ENCODE data around the gene FEN1. TPM values are rescaled to one million over a fixed set of nuclear protein-coding genes. Genes with fewer than 3 reads are reported as not detected.

FEN1 gene
- total RNA-seq, 6 donors from 2014 or later: 6.0 to 9.1 (median 7.0) TPM

DNA sequence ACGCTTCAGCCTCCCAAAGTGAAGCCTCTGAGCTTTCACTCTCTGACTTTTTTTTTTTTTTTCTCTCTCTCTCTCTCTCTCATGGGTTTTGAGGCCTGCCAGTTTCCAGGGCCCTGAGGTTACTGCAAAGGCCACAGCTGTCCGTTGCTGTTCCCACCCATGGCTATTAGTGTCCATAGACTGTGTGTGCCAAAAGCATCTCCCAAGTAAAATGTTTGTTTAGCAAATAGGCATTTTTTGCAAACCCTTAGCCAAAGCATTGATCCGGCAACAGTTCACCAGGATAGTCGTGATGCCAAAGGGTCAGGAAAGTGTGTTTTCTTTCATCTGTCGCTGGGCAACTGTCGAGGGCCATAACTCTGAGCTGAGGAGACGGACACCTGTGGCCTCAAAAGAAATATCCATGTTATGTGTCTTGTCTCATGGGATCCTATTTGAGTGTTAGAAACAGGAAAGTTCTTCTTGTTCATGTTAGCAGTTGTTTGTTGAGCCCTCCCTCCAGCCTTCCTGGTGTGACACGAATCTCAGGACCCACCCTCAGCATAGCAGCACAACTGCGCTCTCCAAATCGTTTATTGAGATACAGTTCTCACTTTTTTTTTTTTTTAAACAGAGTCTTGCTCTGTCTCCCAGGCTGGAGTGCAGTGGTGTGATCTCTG lies 53.8 kb downstream of the FEN1 start:
- H3K27ac ChIP-seq: no peak overlapping the region
- no peaks in the 10 kb centered on the region for H3K4me1 ChIP-seq
- no peak overlapping the region for H3K4me3 ChIP-seq
- H3K36me3 ChIP-seq: peaks cover 11 to 58% (median 33%) of the 10 kb centered on the region in 4 donors
- 90 to 91% methylated on average over 10 of the region's 10 CpGs for WGBS, 2 donors
- ATAC-seq (ENCODE audit: low FRiP score in 2 of 2) (no peak), DNase-seq (no peak)
- TF ChIP-seq, protein P1, sequence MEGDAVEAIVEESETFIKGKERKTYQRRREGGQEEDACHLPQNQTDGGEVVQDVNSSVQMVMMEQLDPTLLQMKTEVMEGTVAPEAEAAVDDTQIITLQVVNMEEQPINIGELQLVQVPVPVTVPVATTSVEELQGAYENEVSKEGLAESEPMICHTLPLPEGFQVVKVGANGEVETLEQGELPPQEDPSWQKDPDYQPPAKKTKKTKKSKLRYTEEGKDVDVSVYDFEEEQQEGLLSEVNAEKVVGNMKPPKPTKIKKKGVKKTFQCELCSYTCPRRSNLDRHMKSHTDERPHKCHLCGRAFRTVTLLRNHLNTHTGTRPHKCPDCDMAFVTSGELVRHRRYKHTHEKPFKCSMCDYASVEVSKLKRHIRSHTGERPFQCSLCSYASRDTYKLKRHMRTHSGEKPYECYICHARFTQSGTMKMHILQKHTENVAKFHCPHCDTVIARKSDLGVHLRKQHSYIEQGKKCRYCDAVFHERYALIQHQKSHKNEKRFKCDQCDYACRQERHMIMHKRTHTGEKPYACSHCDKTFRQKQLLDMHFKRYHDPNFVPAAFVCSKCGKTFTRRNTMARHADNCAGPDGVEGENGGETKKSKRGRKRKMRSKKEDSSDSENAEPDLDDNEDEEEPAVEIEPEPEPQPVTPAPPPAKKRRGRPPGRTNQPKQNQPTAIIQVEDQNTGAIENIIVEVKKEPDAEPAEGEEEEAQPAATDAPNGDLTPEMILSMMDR (IDR thresholded peaks at IDR 0.05): no peak
- no peaks in the 10 kb centered on the region for H3K9me3 ChIP-seq
- no peaks in the 10 kb centered on the region for H3K27me3 ChIP-seq

Other genes with a start within 250 kb of the FEN1 start
- 1 to 10 TPM; 2.1 to 7.3 (median 4.9) TPM for gene SYT7, start 211.8 kb upstream of the FEN1 start, total RNA-seq
- 10 to 100 TPM in 1 of 6 donors, 1 to 10 TPM in 5; 3.0 to 11.0 (median 8.0) TPM for gene DAGLA, start 112.5 kb upstream of the FEN1 start, total RNA-seq
- gene MYRF, start 40.3 kb upstream of the FEN1 start, total RNA-seq: 100 to 1,000 TPM in 1 of 6 donors, 10 to 100 TPM in 5; 32.5 to 147 (median 50.7) TPM
- 100 to 1,000 TPM in 1 of 6 donors, 10 to 100 TPM in 4, 1 to 10 TPM in 1; 8.4 to 106 (median 34.9) TPM for gene TMEM258, start 312 bp upstream of the FEN1 start, total RNA-seq
- 10 to 100 TPM; 38.8 to 63.7 (median 53.2) TPM for gene FADS1, start 24.1 kb downstream of the FEN1 start, total RNA-seq
- 10 to 100 TPM; 13.5 to 92.5 (median 50.7) TPM for gene FADS2, start 35.4 kb downstream of the FEN1 start, total RNA-seq
- gene FADS3, start 98.6 kb downstream of the FEN1 start, total RNA-seq: 100 to 1,000 TPM in 3 of 6 donors, 10 to 100 TPM in 3; 34.4 to 138 (median 106) TPM
- 10 to 100 TPM in 3 of 6 donors, 1 to 10 TPM in 3; 4.4 to 20.7 (median 10.0) TPM for gene RAB3IL1, start 124.7 kb downstream of the FEN1 start, total RNA-seq
- 10 to 100 TPM in 3 of 6 donors, 1 to 10 TPM in 3; 6.5 to 18.9 (median 10.4) TPM for gene BEST1, start 157.4 kb downstream of the FEN1 start, total RNA-seq
- gene FTH1, start 174.7 kb downstream of the FEN1 start, total RNA-seq: 1,000 to 10,000 TPM; 2,996 to 4,693 (median 4,496) TPM

Measured in upper lobe of left lung (tissue), 6 donors.